HK-2 (cell line): ENCODE results near the gene TTLL13.
"Not testable (repeated sequence)": the region's sequence is repeated elsewhere in the genome, so short reads cannot be mapped to it uniquely, and the experiment has no call there.

Source experiments
- DNase-seq: peaks from one replicate; pipeline ENCODE4 v3.0.0-alpha.2; 2018; ENCODE audit not compliant: unreplicated experiment

The TTLL13 gene

DNA sequence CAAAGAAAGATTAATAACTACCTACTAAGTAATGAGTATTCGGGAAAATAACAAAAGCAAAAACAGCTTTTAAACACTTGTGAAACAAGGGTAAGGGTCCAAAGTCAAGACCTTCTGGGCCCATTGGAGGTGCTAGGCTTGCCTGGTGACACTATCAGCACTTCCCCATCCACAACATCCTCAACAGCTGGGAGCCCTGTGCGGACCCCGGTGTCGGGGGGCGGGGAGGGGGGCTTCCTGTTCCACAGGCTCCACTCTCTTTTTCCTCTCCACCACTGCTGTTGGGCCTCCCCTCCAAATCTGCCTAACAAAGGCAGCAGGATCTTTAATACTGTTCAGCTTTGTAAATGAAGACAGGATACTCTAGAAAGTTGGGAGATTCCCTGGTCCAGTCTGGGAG, 37.7 kb downstream of the TTLL13 start:
- no peak for DNase-seq

DNA sequence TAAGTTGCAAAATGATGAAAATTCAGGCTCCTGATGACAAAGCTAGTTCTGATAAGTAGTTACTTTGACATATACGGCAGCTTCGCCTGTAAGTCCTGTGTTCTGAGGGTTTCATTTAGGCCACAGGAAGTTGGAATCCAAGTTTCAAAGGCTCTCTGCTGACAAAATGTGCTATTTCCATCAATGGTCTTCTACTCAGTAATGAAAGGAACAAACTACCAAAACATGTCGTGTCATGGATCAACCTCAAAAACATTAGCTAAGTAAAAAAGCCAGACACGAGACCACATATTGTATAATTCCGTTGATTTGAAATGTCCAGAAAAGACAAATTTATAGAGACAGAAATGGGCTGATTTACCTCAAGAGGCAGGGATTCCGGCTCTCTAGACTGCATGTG, 38.6 kb downstream of the TTLL13 start:
- DNase-seq: no peak

DNA sequence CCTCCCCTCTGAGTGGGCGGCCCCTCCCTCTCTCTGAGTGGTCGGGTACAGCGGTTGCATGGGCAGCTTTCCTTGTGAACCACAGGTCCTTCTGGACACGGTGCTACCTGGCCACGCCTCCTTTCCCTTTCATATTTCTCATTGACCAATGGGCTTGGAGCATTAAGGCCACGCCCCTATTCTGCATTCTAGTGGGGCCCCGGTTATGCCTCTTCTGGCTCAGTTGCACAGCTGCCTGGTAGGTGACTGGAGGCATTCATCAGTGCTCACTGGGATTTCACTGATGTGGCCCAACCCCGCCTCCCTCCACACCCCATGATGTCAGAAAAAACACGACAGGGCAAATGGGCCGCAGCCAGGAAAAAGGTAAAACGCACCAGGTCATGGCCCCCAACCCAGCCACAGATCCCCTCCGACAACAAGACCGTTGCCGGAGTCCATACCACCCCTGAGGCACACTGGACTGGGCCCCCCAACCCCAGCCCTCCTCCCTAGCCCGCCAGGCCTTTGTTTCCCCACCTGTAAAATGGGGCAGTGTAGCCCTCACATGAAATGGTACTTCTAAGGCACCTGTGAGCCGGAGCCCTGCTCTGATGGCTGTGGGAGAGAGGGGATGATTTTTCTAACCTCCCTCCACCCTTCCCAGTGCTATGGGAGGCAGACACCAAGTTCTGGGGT, 42.5 kb downstream of the TTLL13 start:
- DNase-seq: no peak

DNA sequence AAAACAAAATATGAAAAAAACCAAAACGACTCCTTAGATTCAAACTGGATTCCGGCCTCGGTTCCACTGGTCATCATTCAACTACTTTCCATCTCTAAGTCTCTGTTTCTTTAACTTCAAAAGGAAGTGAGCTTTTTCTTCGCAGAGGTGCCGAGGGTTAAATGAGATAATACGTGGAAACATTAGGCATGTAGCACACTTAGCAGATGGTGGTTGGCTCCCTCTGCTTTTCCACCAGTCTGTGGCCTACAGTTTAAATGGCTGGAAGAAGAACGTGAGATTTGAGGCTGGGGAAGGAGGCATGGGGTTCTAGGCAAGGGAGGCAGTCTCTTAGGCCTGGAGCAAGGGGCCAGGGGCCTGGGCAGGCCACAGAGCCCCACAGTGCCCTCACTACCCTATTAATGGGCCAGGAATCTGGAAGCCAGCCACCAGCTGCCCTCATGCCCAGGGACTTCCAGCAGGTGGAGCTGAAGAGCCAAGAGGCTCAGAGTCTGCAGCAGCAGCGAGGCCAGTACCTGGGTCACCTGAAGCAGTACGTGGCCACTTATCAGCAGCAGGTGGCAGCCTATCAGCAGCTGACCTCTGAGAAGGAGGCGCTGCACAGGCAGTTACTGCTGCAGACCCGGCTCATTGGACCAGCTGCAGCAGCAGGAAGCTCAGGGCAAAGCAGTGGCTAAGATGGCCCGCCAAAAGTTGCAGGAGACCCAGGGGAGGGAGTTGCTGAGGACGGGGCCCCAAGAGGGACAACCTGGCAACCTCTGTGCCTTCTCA, 43.9 kb downstream of the TTLL13 start:
- peak; percentile 66 for DNase-seq

DNA sequence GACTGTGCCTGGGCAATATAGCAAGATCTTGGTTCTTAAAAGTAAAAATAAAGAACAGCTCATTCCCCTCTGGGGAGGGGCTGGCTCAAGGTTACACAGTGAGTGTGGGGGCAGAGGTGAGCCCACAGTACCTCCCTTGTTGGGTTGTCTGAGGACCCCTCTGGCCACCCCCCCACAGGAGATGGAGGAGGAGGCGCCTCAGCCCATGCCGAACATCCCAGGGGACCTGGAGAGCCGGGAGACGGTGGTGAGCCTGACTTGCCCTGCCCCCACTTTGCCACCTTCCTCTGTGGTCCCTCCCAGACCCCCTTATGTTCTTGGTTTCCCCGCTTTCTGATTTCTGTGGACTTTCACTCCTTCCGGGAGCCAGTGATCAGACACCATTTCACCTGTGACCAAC, 44.8 kb downstream of the TTLL13 start:
- DNase-seq: no peak

DNA sequence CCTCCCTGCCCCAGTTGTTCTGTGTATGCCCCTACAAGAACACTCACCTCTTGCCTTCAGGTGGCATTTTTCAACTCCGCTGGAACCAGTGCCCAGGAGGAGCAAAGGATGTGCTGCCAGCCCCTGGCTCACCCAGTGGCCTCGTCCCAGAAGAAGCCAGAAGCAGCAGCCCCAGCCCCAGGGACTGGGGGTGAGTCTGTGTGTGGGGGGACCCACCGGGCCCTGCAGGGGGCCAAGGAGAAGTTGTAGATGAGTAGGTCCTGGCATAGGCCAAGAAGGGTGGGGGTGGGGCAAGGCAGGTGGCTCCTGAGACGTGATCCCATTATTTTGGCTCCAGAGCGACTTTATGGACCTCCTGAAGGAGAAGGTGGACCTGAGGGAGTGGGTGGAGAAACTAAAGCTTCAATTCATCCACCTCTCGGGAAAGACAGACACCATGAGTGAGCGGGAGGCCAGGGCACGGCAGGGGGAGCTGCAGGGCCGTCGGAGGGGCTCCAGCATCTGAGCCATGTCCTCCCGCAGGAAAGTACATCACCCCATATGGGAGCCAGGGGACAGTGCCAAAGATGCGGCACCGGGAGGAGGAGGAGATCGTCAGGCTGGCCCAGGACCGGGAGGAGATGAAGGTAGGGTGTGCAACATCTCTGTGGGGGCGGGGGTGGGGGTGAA, 45.4 kb downstream of the TTLL13 start:
- no peak for DNase-seq

DNA sequence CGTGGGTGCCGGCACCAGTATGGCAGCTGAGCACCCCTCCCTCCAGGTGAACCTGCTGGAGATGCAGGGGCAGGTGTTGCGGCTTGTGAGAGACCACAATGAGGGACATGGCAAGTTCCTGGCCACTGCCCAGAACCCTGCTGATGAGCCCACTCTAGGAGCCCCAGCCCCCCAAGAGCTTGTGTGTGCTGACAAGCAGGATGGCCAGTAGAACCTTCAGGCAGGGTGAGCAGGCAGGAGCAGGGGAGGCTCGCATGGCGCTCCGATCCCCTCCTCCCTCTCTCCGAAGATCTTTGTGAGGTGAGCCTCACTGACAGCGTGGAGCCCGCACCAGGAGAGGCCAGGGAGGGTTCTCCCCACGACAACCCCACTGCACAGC, 45.9 kb downstream of the TTLL13 start:
- DNase-seq: no peak

DNA sequence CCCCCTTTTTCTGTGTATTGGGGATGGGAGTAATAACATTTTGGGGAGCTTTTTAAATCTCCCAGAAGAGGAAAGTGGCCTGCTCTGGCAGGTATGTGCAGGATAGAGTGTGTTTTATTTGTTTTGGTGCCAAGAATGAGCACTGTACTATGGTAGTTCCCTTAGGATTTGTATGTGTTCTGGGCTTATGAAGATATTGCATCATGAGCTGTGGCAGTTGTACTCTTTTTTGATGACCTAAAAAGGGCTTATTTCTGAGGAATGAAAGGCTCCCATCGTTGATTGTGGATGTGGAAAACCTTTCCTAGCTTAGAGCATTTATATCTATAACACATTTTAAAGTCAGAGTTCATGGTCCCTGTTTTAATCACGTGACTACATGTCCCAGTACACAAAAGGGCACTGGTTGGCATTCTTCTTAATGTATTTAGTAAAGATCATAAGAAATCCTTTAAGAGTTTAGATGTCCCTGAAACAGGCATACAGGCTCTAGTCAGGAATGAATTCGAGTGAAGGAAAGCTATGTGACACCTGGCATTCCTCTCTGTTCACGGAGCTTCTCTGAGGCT, 47.0 kb downstream of the TTLL13 start:
- not testable (repeated sequence) for DNase-seq

DNA sequence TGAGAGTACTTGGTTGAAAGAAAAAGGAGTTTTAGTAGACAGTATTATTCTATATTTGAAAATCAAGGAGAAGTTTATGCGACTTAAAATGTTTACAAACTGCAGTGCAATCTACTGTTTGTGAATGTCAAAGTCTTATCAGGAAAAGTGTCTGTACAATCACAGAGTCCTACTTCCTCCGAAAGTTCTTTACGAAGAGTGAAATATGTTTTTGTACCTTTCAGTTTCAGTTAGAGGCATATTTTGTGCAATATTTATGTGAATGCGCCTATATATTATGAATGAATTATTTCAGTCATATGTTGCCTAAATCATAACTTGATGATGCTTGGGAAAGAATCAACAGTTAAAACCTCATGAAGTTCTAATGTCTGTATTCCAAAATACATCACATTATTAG, 47.7 kb downstream of the TTLL13 start:
- no peak for DNase-seq

DNA sequence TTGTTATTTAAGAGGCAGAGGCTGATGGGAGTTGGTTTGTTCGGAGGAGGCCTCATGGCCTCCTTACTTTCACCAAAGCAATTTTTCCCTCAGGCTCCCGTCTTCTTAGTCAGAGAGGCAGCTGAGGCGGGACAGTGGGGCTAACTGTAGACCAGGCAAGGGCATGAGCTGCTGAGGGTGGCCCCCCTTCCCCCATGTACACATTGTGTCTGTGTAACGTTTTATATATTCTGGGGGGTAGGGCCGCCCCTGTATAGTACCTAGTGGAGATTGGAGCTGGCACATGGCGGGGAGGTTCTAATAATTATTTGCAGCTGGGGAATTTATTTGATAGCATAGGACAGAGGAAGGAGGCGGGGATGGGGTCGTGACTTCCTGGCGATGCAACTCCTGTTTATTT, 51.2 kb downstream of the TTLL13 start:
- DNase-seq: no peak

DNA sequence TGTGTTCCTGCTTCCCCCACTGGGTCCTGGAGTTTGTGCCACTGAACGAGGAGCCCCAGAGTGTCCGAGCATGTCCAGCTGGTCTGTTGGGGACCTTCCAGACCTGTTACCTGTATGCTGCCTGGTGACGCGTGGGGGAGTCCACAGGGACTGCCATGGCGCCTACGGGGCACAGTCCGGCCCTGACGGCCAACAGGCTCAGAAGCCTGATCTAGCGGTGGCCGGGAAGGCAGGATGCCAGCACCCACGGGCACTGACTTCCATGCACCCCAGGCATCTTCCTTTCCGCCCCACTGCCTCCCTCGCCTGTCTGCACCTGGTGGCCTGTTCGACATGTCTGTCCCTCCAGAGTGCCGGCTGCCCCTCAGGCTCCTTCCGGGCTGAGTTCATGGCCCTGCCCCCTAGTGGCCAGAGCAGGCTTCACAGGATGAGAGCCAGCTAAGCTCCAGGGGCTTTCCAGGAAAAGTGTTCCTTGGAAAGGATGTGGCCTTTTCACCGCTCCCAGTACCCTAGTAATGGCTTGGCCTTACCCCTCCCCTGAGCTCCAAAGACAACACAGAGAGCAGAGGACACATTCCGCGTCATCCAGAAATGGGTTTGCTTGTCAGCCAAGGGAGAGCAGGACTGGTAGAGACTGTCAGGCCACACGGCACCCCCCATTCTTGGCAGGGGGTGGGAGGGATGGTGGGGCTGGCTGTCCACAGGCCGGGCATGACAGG, 51.8 kb downstream of the TTLL13 start:
- peak; percentile 45 for DNase-seq

DNA sequence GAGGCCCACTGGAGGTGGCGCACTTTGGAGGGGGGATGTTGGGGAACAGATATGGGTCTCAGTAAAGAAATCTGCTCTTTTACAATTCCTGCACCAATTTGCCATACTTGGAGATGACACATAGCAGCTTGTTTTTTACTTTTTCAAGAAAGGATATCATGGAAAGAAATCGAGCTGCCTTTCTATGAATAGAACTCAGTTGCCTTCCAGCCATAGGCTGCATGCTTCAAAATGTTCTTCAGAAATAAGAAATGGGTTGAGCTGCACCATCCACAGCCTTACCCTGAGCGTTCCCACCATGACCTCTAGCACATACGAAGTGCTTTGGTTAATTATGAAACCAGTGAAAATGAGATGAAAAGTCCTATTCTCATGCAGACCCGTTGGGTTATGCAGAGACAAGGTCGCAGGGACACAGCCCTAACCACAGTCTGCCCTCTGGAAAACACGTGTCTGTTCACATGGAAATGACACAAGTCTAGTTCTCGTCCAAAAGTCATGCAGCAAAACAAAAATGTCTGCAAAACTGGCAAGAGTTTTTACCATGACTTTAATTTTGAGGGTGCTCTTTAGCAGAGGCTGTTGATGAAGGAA, 52.4 kb downstream of the TTLL13 start:
- DNase-seq: no peak

DNA sequence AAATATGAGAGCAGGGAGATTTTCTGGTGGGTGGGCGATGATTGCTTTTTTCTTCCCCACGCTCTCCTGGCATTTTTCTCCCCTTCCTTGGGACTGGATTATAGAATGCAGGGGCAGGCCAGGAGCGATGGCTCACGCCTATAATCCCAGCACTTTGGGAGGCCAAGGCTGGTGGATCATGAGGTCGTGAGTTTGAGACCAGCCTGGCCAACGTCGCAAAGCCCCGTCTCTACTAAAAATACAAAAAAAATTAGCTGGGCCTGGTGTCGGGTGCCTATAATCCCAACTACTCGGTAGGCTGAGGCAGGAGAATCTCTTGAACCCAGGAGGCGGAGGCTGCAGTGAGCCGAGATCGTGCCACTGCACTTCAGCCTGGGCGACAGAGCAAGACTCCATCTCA, 56.0 kb downstream of the TTLL13 start:
- DNase-seq: not testable (repeated sequence)

DNA sequence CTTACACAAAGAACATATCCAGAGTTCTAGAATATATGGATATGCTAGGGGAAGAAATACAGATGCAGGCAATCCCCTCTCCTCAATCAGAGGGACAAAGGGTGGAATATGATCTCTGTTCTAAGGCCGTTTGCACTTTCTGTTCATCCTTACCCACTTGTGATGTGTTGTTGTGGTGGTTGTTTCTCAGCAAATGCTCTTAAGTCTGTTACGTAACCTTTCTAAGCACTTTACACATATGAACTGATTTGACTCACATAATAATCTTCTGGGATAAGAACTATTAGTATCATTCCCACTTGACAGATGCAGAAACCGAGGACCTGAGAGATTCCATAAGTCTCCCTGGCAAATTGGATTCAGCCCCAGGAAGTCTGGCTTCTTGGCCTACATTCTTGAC, 56.6 kb downstream of the TTLL13 start:
- DNase-seq: no peak

DNA sequence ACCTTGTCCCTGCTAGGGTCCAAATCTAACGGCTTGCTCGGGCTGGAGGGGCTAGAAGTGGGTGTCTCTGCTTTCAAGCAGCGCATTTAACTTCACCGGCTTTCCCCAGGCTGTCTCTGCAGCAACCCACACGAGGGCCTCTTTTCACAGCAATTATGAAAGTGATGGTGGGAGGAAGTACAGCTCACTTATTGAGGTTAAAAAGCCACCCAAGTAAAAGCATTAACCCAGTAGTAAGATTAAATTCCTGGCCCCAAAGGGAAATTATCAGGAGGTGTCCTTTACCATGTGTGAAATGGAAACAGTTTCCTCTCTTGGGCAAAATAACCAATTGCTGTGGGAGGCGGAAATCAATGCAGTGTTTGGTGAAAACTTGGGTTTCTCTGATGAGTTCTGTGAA, 57.2 kb downstream of the TTLL13 start:
- no peak for DNase-seq

DNA sequence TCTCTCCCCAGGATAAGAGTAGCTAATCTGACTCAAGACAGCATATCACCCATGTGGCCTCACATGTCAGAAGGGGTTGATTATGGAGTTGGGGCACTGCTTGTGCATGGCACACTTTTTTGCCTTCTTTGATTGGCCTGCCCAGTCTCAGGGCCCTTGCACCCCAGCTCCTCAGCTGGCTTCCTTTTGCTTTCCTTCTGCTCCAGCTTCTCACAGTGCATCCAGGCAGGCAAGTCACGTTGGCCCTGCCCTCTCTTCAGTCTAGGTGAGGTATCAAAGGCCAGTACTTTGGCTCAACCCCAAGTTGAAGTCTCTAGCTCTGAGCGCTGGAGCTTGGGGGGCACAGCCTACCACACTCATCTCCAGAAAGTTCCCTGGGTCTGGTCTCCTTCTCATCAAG, 58.3 kb downstream of the TTLL13 start:
- DNase-seq: no peak

DNA sequence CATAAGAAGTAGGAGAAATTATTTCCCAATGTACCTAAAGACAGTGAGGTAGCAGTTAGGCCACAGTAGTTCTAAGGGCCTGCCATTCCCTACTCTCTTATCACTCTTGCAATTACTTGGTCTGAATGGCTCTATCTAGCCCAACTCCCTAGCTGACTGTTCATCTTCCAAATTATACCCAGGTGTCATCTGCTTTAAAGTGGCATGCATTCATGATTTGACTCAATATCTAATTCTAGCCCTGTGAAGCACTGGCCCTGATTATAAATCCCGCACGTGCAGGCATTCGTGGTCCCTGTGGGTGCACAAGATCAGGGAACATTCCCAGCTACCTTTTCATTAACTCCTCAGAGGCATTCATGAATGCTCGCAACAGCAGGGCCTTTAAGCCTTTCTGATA, 59.7 kb downstream of the TTLL13 start:
- no peak for DNase-seq
